Tibial nerve (tissue), 4 donors: ENCODE measurements around the gene MISP.

Experiments used
- EP300 ChIP-seq, 2 donors: sonication (generic); formaldehyde crosslinking; IDR thresholded peaks; one replicate each; pipeline ENCODE4 v1.6.1; 2017; ENCODE audit warnings: antibody characterized with exemption in 2 of 2, mild to moderate bottlenecking in 1 of 2
- POLR2A ChIP-seq, 2 donors: fragments of 450-650 bp; IDR thresholded peaks; one replicate each; pipeline ENCODE4 v1.6.1; 2017; ENCODE audit warnings: antibody characterized with exemption in 2 of 2, mild to moderate bottlenecking in 2 of 2, moderate library complexity in 2 of 2
- TF ChIP-seq, protein P1 (sequence below), 5 experiments: fragments of 200-600 bp in 3 of 5; fragments of 450-650 bp in 2 of 5; sonication (generic) in 3 of 5; IDR thresholded peaks; one replicate each; pipeline ENCODE4 v1.5.1; 2016 to 2019; ENCODE audit warnings: antibody characterized with exemption in 5 of 5, mild to moderate bottlenecking in 3 of 5, moderate library complexity in 2 of 5

DNA sequence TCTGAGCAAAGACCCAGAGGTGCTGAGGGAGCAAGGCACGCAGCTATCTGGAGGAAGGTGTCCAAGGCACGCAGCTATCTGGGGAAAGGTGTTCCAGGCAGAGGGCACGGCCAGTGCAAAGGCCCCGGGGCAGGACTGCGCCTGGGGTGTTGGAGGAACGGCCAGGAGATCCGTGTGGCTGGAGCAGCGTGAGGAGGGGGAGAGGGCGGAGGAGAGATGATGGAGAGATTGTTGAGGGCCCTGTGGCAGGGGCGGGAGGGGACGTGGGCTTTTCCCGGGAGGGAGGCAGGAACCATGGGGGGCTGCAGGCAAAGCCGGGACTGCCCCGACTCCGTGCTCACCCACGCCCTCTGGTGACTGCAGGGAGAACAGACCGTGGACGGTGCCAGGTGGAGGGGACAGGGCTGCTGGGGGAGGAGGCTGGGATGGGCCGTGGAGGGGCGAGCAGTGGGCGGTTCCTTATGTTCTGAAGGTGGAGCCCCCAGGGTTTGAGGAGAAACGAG lies 13.3 kb upstream of the MISP start:
- TF ChIP-seq, protein P1, sequence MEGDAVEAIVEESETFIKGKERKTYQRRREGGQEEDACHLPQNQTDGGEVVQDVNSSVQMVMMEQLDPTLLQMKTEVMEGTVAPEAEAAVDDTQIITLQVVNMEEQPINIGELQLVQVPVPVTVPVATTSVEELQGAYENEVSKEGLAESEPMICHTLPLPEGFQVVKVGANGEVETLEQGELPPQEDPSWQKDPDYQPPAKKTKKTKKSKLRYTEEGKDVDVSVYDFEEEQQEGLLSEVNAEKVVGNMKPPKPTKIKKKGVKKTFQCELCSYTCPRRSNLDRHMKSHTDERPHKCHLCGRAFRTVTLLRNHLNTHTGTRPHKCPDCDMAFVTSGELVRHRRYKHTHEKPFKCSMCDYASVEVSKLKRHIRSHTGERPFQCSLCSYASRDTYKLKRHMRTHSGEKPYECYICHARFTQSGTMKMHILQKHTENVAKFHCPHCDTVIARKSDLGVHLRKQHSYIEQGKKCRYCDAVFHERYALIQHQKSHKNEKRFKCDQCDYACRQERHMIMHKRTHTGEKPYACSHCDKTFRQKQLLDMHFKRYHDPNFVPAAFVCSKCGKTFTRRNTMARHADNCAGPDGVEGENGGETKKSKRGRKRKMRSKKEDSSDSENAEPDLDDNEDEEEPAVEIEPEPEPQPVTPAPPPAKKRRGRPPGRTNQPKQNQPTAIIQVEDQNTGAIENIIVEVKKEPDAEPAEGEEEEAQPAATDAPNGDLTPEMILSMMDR (IDR thresholded peaks at IDR 0.05), result peak; percentile 34 to 56 (median 49)
- TF ChIP-seq POLR2A (IDR thresholded peaks at IDR 0.05) (no peak), EP300 (IDR thresholded peaks at IDR 0.05) (no peak)
